ENCODE data around the gene ODF2.

Gene ODF2

GRCh38 chr9:128540634-128541360 is 85.0 kb downstream of the ODF2 start:
- no peak for DNase-seq

- DNase-seq, result no peak
Observed at GRCh38 chr9:128546504-128546903, 90.7 kb downstream of the ODF2 start.

- no peak for DNase-seq
Observed at GRCh38 chr9:128548876-128549275, 93.1 kb downstream of the ODF2 start.

GRCh38 chr9:128550226-128550625 is 94.4 kb downstream of the ODF2 start:
- peak; percentile 26 for DNase-seq
